Astrocyte of the spinal cord (primary cell): ENCODE data around the gene NME1.
"Not testable (repeated sequence)": the region's sequence is repeated elsewhere in the genome, so short reads cannot be mapped to it uniquely, and the experiment has no call there.

Source experiments
- DNase-seq: peaks from one replicate; pipeline ENCODE4 v3.0.0; 2011; ENCODE audit warnings: low read depth, low spot score
- H3K4me3 ChIP-seq: 2 replicates; pipeline ENCODE4 v1.5.1; 2011; ENCODE audit warnings: low read depth, mild to moderate bottlenecking, low read length, moderate library complexity
- in situ Hi-C: cut with HindIII; loops from 2 replicates; pipeline ENCODE4 v1.10.0; 2017; ENCODE audit warnings: low sequenced_read_pairs
- TF ChIP-seq, protein P1 (sequence below): IDR thresholded peaks from 2 replicates; pipeline ENCODE4 v1.5.1; 2012; ENCODE audit warnings: low read depth, mild to moderate bottlenecking, low read length, inconsistent platforms

Gene NME1

DNA sequence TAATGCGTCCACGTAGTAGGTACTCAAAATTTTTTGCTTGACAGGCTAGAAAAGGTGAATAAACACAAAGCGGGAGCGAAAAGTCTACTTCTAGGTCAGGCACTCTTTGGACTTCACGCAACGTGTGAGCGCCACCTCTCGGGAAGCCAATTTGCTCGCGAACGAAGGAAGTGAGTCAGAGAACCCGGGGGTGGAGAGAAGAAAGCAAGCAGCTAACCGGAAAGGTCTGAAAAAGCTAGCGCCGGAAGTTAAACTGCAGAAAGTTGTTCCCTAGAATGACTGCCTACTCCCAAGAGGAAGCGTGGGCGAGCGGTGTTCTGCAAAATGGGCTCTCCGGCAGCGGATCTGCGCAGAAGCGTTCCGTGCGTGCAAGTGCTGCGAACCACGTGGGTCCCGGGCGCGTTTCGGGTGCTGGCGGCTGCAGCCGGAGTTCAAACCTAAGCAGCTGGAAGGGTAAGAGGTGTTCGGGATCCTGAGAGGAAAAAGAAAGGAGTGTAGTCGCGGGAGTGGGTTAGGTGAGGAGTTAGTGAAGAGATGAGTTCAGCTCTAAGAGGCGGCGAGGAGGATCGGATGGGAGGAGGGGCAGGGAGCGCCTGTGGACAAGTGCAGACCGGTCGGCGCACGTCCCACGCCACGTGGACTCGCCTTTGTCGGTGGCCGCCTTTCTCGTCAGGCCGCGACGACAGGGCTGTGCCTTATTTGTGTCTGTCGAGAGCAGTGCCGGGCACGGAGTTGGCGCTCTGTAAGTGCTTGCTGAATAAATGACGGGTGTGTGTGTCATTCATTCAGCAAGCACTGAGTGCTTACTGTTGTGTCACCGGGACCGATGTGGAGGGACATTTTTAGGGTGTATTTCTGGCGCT is at the start of gene NME1:
Gene NME1, plus strand, starts transcription at position 350 of the 863 bp plus-strand sequence. CDS start 2,096 bp downstream, outside the sequence.
- in situ Hi-C loops, result no loop called here
- TF ChIP-seq, protein P1, sequence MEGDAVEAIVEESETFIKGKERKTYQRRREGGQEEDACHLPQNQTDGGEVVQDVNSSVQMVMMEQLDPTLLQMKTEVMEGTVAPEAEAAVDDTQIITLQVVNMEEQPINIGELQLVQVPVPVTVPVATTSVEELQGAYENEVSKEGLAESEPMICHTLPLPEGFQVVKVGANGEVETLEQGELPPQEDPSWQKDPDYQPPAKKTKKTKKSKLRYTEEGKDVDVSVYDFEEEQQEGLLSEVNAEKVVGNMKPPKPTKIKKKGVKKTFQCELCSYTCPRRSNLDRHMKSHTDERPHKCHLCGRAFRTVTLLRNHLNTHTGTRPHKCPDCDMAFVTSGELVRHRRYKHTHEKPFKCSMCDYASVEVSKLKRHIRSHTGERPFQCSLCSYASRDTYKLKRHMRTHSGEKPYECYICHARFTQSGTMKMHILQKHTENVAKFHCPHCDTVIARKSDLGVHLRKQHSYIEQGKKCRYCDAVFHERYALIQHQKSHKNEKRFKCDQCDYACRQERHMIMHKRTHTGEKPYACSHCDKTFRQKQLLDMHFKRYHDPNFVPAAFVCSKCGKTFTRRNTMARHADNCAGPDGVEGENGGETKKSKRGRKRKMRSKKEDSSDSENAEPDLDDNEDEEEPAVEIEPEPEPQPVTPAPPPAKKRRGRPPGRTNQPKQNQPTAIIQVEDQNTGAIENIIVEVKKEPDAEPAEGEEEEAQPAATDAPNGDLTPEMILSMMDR, result peak; percentile 88
- peak; percentile 99 for DNase-seq
- peak within 1 kb of the TSS; percentile 73 for H3K4me3 ChIP-seq

DNA sequence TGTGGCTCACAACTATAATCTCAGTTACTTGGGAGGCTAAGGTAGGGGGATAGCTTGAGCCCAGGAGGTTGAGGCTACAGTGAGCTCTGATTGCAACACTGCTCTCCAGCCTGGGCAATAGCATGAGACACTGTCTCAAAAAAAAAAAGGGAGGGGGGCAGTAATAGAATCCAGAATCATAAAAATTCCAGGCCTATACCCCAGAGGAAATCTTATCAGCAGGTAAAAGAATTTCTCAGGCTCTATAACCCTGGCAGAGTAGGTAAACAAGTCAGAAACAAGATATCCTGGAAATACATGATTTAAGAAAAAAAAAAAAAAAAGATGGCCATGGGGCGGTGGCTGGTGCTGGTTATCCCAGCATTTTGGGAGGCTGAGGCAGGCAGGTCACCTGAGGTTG is 45.6 kb upstream of the NME1 start:
- no peak for DNase-seq
- TF ChIP-seq, protein P1, result no peak
- H3K4me3 ChIP-seq, result no peak overlapping the region
- in situ Hi-C loops, result no loop called here

DNA sequence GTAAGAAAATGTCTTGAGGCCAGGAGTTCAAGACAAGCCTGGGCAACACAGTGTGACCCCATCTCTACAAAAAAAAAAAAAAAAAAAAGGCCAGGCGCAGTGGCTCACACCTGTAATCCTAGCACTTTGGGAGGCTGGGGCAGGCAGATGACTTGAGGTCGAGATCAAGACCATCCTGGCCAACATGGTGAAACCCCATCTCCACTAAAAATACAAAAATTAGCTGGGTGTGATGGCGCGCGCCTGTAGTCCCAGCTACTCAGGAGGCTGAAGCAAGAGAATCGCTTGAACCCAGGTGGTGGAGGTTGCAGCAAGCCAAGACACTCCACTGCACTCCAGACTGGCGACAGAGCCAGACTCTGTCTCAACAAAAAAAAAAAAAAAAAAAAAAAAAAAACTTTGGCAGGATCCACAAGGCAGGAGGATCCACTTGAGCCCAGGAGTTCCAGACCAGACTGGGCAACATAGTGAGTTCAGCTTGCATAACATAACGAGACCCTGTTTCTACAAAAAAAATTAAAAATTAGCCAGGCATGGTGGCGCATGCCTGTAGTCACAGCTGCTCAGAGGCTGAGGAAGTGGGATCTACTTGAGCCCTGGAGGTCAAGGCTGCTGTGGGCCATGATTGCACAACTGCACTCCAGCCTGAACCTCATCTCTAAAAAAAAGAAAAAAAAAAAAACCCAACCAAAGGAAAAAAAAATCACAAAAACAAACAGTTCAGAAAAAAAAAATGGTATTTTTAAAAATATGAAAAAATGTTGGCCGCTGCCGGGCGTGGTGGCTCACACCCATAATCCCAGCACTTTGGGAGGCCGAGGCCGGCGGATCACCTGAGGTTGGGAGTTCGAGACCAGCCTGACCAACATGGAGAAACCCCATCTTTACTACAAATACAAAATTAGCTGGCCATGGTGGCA is 40.8 kb upstream of the NME1 start:
- in situ Hi-C loops, DNase-seq, H3K4me3 ChIP-seq: not testable (repeated sequence)

DNA sequence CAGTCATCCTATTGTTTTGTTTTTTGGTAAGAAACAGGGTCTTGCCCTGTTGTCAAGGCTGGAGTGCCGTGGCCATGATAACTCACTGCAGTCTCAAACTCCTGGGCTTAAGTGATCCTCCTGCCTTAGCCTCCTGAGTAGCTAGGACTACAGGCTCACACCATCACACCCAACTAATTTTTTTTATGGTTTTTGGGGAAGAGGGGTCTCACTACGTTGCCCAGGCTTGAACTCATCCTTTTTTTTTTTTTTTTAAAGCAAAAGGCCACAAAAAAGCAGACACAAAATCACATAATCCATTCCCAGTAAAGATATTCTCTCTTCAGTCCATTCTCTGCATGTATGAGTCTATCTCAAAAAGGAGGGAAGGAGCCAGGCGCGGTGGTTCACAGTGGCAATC is 38.2 kb upstream of the NME1 start:
- DNase-seq, result no peak
- in situ Hi-C loops, result no loop called here
- no peak overlapping the region for H3K4me3 ChIP-seq
- TF ChIP-seq, protein P1, result no peak

DNA sequence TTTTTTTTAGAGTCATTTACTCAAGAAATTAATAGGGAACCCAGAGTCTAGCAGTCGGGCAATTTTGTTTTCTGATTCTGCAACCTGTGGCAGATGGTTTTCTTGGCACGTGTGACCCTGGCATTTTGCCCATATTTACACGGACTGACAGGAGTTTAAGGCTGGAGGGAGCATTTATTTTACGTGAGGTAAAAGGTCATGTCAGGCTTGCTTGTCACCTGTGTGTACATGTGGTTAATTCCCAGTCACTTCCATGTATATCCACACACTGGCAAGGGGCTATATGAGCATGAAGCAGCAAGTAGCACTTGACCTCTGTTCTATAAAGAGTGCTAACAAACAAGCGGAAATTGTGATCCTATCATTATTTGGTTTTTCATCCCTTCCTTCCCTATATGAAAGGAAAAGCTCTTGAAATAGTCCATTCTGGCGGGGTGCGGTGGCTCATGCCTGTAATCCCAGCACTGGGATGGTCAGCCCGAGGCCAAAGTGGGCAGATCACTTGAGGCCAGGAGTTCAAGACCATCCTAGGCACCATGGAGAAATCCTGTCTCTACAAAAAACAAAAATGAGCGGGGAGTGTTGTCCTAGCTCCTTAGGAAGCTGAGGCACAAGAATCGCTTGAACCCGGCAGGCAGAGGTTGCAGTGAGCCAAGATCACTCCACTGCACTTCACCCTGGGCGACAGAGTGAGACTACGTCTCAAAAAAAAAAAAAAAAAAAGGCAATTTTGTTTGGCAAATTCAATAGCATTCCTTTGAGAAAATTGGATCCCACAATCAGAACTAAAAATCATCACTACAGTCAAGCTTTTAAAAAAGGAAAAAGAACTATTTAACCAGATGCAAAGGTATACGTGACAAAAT is 34.8 kb upstream of the NME1 start:
- peak overlapping the region; percentile 96 for H3K4me3 ChIP-seq
- DNase-seq, result no peak
- in situ Hi-C loops, result no loop called here
- TF ChIP-seq, protein P1, result no peak

DNA sequence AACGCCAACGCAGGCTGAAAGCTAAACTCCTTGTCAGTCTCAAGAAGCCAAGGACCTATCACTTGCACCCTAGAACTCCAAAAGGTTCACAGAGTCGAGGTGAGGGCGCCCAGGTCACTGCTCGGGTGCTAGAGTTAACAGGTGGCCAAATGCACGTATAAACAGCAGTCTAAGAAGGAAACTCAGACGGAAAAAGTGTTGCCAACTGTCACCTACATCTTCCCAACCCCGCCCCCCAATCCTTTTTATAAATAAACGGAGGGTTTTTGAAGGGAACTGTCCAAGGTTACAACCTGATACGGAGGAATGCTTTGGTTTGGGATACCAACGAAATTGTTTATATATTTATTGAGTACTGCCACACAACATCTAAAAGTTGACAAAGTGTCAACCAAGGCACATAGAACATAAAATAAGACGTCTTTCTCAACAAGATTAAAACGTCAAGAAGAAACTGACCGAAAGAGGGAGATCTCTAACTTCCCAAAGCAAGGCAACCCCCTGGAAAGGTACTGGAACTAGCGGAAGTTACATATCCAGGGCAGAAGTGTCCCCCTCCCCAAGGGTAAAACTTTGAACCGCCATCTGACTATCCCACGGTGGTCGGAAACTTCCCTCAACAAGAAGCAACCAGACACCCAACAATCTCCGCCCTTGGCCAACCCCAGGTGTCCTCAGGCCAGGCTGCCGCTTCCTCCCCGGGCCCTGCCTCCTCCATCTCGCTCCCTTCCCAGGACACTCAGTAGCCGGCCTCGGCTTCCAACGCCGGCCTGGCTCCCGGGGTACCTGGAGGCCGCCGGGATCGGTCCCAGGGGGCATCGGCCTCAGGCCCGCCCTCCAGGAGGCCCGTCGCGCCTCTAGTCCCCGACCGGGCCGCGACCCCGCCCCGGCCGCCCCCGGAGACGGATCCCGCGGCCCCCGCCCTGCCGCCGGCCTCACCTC is 33.7 kb upstream of the NME1 start:
- TF ChIP-seq, protein P1, result peak; percentile 28
- peak overlapping the region; percentile 96 for H3K4me3 ChIP-seq
- in situ Hi-C loops, result no loop called here
- peak; percentile 50 for DNase-seq
